ENCODE measurements around the gene H3-3A.

H3-3A gene

DNA sequence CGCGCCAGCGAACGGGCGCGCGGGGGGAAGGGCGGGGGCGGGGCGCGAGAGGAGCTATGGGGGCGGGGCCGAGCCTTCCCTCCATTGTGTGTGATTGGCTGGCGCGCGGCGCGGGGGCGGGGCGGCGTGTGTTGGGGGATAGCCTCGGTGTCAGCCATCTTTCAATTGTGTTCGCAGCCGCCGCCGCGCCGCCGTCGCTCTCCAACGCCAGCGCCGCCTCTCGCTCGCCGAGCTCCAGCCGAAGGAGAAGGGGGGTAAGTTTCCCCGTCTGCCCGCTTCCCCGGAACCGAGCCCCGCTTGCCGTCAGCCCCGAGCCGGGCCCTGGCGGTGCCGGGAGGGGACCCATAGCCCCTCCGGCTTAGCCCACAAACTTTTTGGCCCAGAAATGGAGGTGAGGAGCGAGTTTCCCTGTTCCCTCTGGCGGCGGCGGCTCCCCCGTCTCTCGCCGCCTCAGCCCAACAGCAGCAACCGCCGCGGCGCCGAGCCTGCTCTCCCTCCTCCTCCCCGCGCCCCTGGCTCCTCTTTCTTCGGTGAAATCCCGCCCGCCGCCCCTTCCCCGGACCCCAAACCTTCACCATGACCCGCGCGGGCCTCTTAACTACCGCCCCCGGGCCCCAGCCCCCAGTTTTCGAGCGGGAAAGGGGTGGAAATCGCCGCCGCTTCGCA, at the start of gene H3-3A:
H3-3A (plus strand) TSS at position 159 of the 666 bp plus-strand sequence. CDS start 1,636 bp downstream, outside the sequence.
- peak; percentile 97 for DNase-seq

DNA sequence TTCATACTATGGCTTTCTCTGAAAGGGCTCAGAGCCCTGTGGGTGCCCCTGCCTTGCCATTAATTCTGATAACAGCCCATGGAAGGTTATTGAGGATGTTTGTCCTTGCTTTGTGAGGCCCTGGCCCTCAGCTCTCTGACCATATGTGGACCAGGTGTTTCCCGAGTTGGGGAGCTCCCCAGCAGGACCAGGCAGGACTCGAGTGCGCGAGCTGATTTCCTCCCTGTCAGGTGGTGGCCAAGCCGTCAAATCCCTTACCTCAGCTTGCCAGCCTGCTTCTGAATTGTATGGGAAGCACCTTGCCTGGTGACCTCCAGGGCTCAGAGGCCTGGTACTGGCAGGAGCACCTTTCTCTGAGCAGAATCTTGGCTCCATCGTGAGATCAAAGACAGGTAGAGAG, 45.4 kb upstream of the H3-3A start:
- DNase-seq: no peak

DNA sequence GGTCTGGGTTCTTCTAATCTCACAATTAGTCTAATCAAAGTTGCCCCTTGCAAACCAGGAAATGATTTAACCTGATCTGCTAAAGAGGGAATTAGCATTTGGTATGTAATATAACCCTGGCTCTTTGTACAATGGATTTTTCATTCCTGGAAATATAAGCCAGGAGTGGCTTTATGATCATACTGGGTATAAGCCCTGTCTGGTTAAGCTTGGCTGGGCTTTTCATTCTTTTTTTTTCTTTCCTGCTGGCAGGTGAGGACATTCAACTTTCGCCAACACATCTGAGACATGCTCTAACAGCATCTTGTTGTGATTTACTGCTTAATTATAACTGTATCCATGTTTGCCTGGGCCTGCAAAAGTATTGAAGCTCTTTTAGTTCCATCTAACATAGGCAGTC, 42.9 kb upstream of the H3-3A start:
- no peak for DNase-seq

DNA sequence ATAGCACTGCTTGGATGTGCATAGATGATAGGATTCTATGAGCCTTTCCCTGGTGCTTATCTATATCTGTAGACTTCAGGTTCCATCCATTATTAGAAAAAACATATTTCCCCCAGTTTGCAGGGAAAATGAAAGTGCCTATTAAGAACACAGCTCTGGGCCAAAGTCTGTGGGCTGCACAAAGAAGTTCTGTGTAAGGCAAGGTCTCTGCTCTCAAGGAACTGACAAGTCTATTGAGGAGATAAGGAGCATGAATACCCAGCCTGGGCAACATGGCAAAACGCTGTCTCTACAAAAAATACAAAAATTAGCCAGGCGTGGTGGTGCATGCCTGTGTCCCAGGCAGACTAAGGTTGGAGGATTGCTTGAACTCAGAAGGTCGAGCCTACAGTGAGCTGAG, 41.1 kb upstream of the H3-3A start:
- no peak for DNase-seq

DNA sequence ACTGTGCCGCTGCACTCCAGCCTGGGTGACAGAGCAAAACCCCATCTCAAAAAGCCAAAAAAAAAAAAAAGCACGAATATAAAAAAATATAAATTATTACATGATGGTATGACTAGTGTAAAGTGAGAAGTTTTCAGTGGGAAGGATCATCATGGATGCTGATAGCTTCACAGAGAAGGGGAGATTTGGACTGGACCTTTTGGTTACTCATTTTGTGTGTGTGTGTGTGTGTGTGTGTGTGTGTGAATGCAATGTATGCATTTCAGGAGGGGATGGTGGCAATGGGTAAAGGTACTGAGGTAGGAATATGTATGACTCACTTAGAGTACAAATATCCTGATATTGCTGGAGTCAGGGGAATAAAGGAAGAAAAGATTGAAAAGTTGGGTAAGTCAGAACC, 40.7 kb upstream of the H3-3A start:
- DNase-seq: no peak

DNA sequence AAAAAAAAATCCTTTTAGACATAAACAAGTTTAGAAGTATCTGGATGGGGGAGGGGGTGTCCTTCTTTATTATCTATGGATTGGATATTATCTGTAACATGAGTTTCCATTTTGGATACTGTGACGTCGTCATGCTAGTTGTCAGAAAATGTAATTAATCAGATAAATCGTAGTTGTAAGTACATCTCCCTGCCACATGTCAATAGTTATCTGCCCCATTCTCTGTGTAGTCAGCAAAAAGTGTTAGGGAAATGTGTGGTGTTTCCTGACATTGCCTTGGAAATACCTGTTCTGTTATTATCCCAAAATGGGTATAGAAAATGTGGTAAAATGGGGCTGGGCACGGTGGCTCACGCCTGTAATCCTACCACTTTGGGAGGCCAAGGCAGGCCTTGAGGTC, 38.8 kb upstream of the H3-3A start:
- no peak for DNase-seq

DNA sequence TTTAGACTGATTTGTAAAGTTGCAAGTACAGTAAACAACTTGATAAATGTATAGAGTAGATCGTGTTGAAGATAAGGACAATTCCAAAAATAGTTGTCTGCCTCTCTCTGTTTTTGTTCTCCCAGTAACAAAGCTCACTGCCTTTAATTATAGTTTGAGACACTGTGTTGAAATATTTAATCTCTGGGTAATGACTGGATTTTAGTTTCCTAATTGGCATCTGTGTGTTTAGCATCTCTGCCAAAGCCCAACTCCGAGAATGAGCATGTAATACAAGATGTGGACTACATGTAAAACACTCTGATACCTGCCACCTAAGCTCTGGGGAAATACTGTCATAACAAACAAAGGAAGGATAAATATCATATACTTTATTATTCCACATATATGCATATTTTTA, 35.7 kb upstream of the H3-3A start:
- DNase-seq: no peak

DNA sequence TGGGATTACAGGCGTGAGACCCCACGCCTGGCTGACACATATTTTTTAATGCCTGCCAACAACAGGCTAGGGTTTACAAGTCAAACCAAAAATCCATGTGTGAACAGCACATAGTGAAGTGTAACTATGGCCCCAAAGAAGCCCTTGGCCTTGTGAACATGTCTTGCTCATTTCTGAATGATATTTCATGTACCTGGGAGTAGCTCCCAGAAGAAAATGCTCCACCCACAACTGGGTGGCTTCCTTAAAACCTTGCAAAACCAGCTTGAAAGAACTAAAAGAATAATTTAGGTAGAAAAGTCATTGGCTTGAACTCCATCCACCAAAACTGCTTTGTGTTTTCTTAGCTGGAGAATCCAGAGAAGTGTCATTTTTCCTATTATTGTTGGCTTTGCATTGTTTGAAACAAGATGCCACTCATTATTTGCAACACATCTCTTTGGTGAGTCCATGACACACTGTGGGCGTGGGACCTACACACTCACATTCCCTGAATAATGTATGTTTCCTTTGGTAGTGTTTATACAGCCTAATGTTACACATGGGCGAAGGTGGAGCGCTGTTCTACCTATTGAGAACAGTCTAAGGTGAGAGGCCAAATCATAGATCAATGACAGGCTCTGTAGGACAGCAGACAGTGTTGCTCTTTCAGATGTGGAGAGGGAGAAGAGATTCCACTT, 34.8 kb upstream of the H3-3A start:
- no peak for DNase-seq

DNA sequence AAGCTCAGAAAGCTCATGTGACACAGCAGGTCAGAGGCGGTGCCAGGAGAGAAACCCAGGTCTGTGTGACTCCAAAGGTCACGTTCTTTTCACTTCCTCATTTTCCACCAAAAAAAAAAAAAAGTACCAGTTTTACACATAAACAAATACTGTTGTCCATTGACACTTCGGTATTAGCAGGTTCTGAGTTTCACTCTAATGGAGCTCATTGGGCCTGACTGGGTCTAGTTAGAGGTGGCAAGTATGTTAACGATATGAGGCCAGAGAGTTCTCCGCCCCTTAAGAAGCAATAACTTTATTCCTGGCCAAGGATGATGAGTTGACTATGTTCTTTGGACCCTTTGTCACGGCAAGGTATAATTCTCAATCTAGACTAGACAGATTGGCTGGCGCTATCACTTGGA, 33.4 kb upstream of the H3-3A start:
- no peak for DNase-seq

DNA sequence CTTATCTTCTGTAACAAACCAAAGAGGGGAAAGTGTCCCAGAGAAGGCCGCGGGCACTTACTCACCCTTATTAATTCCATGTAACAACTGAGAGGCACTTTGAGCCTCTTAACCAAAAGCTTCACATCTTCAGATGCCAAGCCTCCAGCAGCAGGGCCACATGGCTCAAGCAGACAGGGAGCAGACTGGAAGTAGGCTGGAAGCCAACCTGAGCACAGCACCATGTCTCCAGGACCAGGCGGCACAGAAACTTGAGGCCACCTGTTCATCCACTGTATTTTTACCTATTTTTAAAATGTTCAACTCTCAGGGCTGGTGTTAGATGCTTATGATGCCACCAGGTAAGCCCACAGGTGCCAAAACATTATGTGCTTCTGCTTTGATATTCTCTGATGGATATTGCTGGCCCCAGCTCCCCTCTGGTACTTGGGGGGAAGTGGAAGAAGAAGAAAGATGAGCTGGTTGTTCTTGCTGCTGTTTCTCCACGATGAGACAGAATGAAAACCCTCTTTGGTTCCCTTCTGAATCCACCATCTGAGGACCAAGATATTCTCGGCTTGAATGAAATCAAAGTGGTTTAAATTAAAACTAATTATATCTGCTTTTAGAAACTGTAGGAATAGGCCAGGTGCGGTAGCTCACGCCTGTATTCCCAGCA, 32.8 kb upstream of the H3-3A start:
- no peak for DNase-seq

DNA sequence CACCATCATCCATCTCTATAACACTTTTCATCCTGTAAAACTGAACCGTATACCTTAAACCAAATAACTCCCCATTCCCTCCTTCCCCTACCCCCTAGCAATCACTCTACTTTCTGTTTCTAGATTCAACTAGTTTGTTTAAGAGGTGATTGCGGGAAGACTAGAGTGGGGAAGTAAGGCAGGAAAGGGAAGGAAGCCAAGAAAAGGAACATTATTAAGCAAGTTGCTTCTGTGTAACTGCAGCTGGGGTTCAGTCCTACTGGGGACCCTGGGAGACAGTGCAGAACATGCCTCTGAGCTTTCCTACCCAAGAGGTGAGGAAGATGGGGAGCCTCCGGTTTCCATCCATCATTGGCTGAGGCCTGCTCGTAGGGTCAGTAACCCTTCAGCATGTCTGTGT, 28.9 kb upstream of the H3-3A start:
- no peak for DNase-seq

DNA sequence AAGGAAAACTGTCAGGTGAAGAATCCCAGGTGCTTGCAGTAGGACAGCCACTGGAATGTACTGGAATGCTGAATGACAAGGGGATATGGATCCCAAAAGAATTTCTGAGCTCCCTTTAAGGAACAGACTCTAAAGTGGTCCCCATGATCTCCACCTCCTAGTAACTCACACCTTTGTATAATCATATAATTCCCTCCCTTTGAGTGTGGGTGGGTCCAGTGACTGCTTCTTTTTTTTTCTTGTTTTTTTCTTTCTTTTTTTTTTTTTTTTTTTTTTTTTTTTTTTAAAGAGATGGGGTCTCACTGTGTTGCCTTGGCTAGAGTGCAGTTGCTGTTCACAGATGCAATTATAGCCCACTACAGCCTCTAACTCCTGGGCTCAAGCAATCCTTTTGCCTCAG, 28.5 kb upstream of the H3-3A start:
- DNase-seq: no peak

DNA sequence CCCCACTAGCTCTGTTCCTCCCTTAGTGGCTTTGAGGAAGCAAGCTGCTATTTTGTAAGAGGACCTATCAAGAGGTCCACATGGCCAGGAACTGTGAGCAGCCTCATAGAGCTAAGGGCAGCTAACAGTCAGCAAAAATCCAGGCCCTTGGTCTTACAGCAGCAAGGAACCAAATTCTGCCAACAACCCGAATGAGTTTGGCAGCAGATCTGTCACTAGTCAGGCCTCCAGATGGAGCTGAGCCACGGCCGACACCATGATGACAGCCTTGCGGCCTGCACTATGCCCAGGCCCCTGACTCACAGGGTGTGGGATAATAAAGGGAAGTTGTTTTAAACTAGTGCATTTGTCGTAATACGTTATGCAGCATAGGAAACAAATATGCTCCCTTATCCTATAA, 28.0 kb upstream of the H3-3A start:
- no peak for DNase-seq

DNA sequence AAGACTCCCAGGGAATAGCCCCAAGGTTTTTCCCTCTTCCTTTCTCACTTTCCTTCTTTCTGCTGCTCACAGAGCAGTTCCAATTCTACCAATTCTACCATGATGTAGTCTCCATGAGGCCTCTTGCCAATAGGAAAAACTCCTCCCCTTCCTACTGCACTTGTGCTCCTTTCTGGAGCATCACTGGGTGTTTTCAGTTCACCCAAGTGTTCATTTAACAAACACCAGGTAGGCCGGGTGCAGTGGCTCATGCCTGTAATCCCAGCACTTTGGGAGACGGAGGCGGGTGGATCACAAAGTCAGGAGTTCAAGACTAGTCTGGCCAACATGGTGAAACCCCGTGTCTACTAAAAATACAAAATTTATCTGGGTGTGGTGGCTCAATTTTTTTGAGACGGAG, 26.6 kb upstream of the H3-3A start:
- DNase-seq: no peak

DNA sequence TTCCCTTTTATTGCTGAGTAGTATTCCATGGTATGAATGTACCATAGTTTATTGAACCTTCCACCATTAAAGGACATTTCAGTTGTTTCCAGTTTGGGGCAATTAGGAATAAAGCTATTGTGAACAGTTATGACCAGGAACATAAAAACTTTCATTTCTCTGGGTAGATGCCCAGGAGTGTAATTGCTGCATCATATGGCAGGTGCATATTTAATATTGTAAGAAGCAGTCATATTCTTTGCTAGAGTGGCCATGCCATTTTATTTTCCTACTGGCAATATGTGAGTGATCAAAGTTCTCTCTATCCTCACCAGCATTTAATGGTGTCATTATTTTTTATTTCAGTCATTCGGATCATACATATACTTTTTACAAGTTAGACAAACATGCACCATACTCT, 23.9 kb upstream of the H3-3A start:
- DNase-seq: no peak

DNA sequence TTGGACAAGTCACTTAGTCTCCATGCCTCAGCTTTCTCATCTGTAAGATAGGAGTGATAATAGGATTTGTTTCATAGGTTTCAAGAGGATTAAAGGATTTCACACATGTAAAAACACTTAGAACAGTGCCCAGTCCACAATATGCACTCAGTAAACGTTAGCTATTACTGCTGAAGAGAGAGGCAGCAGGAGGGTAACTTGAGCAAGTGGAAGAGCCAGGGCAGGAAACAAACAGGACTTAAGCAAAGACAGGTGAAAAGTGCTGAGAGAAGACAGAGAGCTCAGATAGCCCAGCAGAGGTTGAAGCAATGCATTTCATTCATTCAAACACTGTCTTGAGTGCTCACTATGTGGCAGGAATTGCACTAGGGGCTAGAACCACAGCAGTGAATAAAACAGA, 21.1 kb upstream of the H3-3A start:
- no peak for DNase-seq

DNA sequence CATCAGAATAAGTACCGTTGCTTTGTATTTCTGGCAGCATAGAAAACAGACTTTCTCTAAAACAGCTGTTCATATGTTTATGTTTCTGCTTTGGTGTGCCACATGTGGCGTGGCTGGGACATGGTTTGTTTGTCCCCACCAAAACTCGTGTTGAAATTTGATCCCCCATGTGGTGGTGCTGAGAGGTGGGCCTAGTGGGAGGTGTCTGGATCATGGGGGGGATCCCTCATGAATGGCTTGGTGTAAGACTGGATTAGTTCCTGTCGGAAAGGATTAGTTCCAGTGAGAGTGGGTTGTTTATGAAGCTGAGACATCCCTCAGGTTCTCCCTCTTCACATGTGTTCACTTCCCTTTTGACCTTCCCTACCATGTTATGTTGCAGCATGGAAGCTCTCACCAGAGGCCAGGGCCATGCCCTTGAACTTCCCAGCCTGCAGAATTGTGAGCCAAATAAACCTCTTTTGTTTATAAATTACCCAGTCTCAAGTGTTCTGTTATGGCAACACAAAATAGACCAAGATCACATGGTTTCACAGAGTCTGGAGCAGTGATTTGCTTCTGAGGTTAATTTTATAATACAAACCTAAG, 17.9 kb upstream of the H3-3A start:
- no peak for DNase-seq

DNA sequence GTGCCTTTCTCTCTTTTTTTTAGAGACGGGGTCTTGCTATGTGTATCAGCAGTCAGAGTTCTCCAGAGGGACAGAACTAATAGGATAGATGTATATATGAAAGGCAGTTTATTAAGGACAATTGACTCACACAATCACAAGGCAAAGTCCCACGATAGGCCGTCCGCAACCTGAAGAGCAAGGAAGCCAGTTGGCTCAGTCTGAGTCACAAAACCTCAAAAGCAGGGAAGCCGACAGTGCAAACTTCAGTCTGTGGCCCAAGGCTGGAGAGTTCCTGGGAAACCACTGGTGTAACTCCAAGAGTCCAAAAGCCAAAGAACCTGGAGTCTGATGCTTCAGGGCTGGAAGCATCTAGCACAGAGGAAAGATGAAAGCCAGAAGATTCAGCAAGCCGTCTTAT, 16.3 kb upstream of the H3-3A start:
- DNase-seq: no peak

DNA sequence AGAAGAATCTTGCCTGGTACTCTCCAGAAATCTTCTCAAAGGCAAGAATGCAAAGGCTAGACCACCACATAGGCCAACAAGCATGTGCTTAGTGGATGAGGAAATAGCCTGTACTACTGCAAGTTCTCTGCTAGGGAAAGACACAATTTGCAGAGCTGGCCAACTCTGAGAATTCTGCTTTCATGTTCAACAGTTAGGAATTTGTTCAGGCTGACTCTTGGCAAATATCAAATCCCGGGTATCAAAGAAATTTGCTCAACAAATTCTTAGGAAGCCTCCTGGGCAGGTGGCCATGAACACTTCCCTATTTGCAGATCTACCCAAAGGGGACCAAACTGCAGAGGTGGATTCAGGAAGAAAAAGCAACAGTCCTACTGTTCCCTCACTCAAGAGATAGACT, 15.0 kb upstream of the H3-3A start:
- DNase-seq: no peak

DNA sequence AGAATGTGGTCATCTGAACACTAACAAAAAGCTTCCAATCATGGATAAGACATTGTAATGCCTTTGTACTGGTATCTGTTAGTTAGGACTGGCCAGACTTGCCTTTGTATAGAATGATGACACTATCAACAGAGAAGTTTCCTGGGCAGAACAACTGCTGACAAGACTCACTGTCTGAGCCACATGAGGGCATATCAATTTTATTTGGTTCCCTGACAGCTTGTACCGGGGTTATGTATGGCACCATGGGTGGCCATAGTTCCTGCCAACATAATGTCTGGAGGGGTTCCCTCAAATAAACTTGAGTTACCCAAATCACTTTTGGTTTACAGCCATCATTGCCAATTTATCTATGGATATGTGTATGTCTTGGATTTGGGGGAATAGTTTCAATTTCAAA, 13.6 kb upstream of the H3-3A start:
- DNase-seq: no peak

DNA sequence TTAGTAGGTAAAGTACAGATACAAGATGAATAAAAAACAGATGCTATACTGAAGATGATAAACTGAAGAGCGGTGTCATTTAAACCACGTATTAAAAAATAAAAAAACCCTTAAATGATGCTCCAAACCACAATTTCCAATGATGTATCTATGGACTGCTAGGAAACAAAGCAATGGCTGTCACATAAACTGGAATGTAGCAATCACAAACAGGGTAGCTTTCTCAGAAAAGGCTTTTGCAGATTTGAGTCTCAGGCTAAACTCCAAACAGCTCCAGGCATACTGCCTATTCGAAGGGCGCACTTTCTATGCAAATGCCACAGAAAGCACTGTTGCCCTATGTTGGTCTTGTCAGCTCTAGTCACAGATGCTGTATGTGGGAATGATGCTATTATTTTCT, 12.4 kb upstream of the H3-3A start:
- DNase-seq: no peak

DNA sequence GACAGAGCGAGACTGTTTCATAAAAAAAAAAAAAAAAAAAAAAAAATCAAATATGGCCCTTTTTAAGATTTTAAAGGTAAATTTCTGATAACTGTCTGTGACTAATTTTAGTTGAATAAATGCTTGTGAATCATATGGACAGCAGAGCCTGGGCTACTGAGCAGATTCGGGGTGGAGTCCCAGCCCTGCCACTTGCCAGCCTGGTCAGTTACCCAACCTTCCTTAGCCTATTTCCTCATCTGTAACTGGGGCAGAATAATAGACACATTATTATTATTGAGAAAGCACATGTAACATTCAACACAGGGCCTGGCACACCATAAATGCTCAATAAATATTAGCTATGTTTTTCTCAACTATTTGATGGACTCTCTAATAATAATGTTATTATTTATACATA, 11.2 kb upstream of the H3-3A start:
- no peak for DNase-seq

DNA sequence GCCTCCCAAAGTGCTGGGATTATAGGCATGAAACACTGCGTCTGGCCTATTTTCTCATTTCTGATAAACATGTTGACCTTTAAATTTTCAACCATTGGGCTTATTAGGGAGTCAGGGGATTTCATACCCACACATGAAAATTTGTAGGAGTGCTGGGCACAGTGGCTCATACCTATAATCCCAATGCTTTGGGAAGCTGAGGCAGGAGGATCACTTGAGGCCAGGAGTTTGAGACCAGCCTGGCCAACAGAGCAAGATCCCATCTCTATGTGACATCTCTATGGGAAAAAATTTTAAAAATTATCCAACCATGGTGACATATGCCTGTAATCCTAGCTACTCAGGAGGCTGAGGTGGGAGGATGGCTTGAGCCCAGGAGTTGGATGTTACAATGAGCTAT, 10.5 kb upstream of the H3-3A start:
- no peak for DNase-seq
